Vagina (tissue), 2 donors: ENCODE results near the gene F8.

ENCODE experiments used
- POLR2A ChIP-seq, 2 donors: fragments of 450-650 bp; IDR thresholded peaks; one replicate each; pipeline ENCODE4 v1.6.1; 2017; ENCODE audit warnings: antibody characterized with exemption in 2 of 2, mild to moderate bottlenecking in 2 of 2, moderate library complexity in 2 of 2
- POLR2AphosphoS5 ChIP-seq, 2 donors: sonication (generic); formaldehyde crosslinking; IDR thresholded peaks; one replicate each; pipeline ENCODE4 v1.9.0; 2017; ENCODE audit warnings: antibody characterized with exemption in 2 of 2, mild to moderate bottlenecking in 2 of 2, low read depth in 1 of 2; ENCODE audit not compliant: insufficient read depth in 1 of 2
- TF ChIP-seq, protein P1 (sequence below), 3 experiments: fragments of 450-650 bp in 2 of 3; fragments of 200-600 bp in 1 of 3; sonication (generic) in 1 of 3; IDR thresholded peaks; one replicate each; pipeline ENCODE4 v1.5.1; 2017 to 2019; ENCODE audit warnings: antibody characterized with exemption in 3 of 3, mild to moderate bottlenecking in 2 of 3, moderate library complexity in 2 of 3

DNA sequence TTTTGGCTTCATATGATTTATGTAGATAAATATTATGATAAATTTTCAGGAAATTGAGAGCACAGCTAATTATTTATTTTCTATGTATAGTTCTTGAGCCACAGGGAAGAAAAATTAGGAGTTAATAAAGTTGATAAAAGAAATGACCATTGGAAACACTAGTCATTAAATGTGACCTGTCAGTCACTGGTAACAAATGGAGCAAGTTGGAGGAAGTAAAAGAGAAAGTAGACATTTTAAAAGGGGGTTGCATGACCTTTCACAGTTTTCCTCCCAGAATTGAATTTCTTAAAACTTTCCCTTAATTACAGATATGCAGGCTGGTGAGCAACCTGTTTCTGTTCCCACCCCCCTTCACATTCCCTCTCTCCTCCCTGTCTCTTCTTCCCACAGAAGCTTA is 193.4 kb downstream of the F8 start:
- TF ChIP-seq, protein P1, sequence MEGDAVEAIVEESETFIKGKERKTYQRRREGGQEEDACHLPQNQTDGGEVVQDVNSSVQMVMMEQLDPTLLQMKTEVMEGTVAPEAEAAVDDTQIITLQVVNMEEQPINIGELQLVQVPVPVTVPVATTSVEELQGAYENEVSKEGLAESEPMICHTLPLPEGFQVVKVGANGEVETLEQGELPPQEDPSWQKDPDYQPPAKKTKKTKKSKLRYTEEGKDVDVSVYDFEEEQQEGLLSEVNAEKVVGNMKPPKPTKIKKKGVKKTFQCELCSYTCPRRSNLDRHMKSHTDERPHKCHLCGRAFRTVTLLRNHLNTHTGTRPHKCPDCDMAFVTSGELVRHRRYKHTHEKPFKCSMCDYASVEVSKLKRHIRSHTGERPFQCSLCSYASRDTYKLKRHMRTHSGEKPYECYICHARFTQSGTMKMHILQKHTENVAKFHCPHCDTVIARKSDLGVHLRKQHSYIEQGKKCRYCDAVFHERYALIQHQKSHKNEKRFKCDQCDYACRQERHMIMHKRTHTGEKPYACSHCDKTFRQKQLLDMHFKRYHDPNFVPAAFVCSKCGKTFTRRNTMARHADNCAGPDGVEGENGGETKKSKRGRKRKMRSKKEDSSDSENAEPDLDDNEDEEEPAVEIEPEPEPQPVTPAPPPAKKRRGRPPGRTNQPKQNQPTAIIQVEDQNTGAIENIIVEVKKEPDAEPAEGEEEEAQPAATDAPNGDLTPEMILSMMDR (IDR thresholded peaks at IDR 0.05) = no peak
- TF ChIP-seq POLR2A (IDR thresholded peaks at IDR 0.05) (no peak), POLR2AphosphoS5 (IDR thresholded peaks at IDR 0.05; ENCODE audit: insufficient read depth in 1 of 2, low read depth in 1 of 2) (no peak)
